Stimulated activated CD8-positive, alpha-beta memory T cell treated with anti-CD3 and anti-CD28 coated beads, Interleukin-15, amount 100 ng/mL, for 1 hour (primary cell): Measurements from ENCODE around the gene SERPINA5.

Source experiments
- DNase-seq: peaks from one replicate; pipeline ENCODE4 v3.0.0-alpha.2; 2020; ENCODE audit warnings: low read depth

Gene SERPINA5

DNA sequence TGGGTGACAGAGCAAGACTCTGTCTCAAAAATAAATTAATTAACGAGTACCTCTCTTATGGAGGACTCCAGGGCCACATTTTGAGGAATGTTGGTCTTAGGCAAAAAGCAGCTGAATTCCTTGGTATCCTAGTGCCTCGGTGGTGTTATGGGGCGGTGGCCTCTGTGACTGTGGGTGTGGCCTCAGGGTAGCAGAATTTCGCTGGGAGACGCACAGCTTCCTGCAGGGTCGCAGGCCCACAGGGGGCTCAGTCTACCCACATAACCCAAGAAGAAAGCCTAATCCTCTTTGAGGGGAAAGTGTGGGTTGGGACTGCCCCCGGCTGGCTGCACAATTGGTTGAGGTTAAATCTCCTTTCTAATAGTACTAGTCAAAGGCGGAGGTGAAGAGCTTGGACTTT lies 31.2 kb upstream of the SERPINA5 start:
- no peak for DNase-seq

DNA sequence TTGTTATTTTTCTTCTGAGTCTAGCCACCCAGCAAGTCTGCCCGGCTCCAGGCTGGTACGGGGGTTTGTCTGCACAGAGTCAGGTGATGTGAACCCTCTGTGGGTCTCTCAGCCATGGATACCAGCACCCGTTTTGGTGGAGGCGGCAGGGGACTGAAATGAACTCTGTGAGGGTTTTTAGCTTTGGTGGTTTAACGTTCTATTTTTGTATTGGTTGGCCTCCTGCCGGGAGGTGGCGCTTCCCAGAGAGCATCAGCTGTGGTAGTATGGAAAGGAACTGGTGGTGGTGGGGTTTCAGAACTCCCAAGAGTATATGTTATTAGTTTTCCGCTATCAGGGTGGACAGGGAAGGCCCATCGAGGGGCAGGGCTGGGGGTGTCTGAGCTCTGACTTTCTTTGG lies 25.2 kb upstream of the SERPINA5 start:
- no peak for DNase-seq

DNA sequence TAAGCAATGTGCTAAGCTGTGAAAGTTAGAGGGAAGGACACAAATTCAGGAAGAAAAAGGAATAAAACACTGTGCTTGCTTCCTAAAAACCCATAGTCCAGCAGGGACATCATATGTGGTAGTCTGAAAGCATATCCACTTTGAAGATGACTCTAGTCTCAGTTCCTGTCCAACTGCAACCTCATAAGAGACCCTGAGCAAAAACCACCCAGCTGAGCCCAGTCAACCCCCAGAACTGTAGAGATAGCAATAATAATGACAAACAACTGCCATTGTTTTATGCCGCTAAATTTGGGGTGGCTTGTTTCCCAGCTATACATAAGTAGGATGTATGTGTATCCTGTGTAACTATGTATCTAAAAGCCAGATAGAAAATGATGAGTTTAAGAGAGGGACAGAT lies 23.9 kb upstream of the SERPINA5 start:
- DNase-seq: no peak

DNA sequence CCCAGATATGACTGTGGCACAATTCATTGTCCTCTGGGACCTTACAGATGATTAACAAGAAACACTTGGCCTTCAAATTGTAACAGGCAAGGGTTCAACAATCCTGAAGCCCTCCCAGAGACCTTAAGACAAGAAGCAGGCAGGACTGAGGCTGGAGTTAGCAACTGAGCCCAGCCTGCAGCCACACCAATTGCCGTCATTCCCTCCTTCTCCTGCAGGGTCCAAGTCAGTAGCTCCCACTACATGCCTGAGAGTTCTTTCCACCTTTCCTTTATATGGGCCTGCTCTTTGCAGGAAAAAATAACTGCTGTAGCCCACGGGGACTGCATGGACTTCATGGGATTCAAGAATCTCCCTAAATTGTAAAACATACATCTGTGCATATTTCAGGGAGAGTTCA lies 22.4 kb upstream of the SERPINA5 start:
- no peak for DNase-seq

DNA sequence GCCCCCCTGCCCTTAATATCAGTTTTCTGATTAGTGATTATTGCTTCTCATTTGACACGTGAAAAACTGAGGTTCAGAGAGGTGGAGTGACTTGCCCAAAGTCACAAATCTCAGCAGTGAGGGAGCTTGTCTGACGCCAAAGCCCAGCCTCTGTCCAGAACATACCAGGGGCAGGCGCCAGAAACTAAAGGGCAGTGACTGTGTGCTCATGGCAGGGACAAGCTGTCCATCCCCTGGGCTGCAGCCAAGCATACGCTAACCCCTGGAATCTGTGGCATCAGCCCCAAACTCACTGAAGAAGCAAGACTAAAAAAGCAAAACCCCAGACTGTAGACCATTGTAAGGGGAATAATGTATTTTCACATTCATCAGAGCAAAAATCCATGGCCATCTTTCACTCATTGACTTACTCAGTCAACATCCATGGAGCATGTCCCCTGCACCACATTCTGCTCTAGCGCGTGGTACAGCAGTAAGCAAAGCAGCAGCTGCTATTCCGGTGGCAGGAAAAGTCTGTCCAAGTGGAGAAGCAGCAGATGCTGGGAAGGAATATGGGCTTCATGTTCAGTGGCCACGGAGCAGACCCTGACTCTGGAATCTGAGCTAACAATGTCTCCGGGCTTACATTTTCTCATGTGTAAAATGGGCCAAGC lies 21.5 kb upstream of the SERPINA5 start:
- no peak for DNase-seq

DNA sequence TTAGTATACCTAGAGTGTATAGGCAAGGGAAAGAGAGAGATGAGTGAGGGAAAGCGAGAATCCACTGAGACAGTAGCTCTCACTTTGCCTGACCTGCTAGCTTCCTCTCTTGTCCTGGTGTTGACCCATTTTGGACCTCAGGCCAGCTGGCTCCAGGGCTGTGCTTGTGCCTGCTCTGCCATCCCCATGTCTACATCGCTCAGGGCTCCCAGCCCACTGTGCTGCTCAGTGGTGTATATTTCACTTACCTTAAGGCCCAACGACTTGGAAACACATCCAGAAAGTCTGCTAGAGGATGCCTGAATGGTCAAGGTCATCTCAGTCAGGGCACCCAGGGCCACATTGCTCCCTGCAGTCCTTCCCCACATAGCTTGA lies 20.9 kb upstream of the SERPINA5 start:
- no peak for DNase-seq

DNA sequence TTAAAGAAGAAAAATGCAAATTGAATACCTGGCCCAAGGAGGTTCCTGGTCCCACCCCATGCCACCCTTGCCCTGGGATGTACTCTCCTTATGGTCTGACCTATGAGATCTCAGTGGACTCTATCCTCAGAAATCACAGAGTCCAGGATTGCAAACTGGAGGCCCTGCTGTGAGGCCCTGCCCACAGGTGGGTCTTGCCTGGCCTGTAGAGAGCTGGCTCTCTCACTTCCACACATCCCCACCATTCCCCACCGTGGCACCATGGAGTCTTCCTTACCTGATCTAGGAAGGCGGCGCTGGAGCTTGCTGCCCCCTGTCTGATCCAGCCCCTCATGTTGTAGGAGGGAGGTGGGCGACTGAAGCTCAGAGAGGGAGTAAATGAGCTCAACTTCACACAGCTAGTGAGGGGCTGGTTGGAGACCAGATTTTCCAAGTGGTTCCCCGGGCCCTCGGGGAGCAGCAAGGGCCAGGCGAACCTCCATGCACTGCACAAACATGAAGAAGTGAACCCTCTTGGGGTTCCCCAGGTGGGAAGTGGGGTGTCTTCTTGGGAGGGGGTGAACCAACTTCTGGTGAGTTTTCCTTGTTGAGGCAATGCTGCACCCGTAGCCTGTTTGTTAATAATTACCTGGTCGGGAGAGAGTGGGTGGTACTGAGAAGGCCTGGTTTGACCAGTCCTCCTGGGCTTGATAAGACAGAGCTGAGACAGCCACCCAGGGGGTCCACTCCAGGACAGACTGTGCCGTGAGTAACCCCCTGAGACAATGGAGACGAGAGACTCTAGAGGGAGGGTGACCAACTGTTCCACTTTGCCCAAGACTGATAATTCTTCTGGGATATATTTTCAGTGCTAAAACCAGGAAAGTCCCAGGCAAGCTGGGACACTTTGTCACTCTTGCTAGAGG lies 20.2 kb upstream of the SERPINA5 start, which contains the start of gene SERPINA4:
Gene SERPINA4, plus strand, starts transcription at position 692 of the 905 bp plus-strand sequence. CDS start 2,041 bp downstream, outside the sequence.
- DNase-seq: no peak

DNA sequence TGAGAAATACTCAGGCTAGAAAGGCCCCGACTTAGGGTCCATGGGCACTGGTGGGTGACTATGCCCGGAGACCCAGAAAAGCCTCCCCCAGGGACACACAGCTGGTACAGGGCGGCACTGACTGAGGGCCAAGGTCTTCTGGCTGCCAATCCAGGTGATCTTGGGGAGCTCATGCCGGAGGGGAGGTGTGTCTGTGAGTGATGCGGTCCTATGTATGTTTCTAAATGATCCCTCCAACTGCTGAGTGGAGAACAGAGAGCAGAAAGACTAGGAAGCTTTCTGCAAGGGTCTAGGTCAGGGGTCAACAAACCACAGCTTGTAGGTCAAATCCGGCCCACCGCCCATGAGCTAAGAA lies 19.6 kb upstream of the SERPINA5 start:
- no peak for DNase-seq

DNA sequence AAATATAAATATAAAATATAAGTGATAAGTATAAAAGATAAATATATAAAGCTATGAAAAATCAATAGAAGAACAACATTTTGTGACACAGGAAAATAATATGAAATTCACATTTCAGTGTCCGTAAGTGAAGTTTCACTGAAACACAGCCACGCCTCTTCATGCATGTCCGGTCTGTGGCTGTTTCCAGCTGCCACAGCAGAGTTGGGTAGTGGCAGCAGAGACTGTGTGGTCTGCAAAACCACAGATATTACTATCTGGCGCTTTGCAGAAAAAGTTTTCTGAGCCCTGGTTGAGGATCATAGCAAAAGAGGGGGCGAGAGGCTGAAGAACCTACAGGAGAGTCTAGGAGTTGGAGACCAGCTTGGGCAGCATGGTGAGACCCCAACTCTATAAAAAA lies 19.2 kb upstream of the SERPINA5 start:
- no peak for DNase-seq

DNA sequence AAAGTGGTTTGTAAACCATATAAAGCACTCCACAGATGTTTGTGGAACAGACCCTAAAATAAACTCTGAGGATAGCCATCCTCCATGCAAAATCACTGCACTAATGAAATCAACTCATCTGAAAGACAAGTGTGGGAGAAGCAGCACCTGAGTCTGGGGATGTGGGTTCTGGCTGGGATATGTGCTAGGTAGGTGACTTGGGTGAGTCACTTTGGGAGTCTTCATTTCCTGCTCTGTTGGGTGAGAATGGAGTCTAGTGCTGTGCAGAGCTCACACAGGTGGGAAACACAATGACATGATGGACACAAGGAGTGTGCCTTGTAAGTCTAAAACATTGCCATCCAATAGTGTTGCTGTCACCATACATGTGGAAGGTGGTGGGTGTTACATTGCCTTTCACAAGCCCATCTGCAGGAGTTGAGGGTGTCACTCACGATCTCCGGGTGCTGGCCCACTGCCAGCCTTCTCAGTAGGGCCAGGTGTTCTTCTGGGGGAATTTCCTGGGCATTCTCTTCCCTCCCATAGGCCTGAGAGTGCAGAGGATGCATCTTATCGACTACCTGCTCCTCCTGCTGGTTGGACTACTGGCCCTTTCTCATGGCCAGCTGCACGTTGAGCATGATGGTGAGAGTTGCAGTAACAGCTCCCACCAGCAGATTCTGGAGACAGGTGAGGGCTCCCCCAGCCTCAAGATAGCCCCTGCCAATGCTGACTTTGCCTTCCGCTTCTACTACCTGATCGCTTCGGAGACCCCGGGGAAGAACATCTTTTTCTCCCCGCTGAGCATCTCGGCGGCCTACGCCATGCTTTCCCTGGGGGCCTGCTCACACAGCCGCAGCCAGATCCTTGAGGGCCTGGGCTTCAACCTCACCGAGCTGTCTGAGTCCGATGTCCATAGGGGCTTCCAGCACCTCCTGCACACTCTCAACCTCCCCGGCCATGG lies 18.0 kb upstream of the SERPINA5 start:
- no peak for DNase-seq

DNA sequence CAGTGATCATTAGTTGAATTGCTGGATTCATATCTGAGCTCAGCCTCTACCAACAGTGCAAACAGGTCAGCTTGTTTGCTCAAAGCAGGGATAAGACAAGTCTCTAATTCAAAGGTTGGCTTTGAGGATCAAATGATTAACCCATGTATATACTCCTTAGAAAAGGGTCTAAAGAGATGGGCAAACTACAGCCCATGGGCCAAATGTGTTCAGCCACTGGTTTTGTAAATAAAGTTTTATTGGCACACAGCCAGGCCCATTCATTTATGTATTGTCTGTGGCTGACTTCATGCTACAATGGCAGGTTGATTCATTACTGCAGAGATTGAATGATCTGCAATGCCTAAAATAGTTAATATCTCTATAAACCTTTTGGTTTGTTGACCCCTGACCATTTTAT lies 16.8 kb upstream of the SERPINA5 start:
- no peak for DNase-seq

DNA sequence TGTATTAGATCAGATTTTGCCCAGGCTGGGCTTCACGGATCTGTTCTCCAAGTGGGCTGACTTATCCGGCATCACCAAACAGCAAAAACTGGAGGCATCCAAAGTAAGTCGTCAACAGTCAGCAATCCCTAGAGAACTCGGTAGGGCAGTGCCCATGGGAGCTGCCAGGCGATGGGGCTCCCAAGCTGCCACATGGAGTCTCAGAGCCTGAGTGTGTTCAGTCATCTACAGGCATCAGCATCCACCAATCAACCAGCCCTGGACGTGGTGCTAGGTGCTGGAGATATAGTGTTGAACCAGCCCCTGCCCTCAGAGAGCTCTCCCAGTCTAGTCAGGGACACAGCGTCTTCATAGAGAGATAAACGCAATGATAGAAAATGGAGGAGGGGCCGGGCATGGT lies 13.0 kb upstream of the SERPINA5 start:
- DNase-seq: no peak

DNA sequence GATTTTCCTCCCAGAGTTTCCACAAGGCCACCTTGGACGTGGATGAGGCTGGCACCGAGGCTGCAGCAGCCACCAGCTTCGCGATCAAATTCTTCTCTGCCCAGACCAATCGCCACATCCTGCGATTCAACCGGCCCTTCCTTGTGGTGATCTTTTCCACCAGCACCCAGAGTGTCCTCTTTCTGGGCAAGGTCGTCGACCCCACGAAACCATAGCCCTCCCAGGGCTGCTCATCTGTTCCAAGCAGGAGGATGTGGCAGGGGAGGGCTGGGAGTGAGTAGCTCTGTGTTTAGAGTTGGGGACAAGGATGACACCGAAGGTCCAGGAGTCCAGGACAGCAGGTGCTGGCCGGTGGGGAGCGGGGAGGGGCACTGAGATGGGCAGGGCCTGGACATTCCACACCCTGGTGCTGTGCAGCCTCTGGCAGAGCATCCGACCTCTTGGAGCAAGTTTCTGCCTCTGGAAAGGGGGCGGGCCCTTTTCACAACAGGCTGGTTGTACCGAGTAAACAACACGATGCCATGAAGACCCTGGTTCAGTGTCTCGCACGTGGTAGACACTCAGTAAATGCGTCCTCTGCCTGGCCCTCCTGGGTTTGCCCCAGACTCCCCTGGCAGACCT lies 11.7 kb upstream of the SERPINA5 start:
- no peak for DNase-seq

DNA sequence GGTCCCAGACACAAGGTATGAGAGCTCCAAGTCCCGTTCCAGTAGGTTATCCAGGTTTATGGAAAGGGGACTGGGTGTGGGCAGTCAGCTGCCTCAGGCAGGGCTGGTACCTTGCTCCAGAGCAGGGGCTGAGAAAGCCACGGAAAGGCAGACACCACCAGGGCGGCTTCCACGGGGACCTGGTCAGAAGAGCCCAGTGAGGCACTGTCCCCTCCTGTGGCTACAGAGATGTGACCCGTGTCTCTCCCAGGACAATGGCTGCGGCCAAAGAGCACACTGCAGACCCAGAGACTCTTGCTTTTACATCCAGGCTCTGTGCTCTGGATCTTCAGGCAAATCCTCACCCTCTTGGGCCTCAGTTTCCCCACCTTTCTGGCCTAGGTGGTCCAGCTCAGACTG lies 11.2 kb upstream of the SERPINA5 start:
- DNase-seq: no peak

DNA sequence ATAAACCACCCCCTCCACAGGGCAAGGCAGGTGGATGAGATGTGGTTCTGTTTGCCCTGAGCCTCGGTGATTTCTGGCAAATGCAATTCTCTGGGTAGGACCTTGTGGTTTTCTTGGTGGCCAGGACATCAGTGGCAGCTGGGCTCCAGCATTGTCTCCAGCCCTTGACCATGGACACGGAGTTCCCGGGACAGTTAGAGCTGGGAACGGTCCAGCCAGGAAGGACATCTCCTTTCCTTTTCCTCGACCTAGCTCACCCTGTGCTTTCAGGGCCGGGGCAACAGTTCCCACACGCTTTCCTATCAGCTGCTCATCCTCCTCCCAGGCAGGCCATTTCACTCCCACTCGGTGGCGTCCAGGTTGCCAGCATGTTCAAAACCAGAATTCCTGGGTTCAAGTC lies 10.8 kb upstream of the SERPINA5 start:
- DNase-seq: no peak

DNA sequence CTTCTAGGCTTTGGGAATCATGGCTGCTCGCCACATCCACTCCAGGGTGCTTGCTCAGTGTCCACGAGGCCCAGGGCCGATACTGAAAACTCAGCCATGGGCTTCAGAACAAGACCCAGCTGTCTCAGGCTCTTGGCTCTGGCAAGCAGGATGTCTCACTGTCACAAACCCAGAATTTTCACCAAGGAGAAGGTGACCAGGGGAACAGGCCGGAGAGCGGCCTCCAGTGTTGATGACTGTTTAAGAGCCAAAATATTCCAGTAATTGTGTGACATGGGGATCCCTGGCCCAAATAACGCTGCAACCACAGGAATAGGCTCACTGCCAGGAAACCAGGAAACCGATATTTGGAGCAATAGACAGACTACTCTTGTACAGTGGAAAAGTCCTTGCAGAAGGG lies 9.8 kb upstream of the SERPINA5 start:
- no peak for DNase-seq

DNA sequence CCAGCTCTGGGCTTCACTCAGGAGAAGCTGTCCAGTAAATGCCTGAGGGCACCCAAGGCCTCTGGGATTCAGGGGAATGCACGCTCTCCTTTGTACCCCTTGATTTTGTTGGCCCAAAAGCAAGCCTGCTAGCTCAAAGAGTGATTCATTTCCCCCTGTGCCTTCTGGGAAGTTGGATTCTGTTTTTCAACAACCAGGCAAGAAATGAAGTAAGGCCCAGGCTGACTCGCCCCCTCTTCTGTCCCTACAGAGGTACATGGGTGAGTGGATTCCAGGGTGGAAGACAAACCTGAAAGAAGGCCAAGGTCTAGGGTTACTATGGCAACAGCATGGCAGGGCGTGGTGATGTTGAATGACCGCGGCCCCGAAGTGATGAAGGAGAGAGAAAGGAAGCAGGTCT lies 9.3 kb upstream of the SERPINA5 start:
- no peak for DNase-seq

DNA sequence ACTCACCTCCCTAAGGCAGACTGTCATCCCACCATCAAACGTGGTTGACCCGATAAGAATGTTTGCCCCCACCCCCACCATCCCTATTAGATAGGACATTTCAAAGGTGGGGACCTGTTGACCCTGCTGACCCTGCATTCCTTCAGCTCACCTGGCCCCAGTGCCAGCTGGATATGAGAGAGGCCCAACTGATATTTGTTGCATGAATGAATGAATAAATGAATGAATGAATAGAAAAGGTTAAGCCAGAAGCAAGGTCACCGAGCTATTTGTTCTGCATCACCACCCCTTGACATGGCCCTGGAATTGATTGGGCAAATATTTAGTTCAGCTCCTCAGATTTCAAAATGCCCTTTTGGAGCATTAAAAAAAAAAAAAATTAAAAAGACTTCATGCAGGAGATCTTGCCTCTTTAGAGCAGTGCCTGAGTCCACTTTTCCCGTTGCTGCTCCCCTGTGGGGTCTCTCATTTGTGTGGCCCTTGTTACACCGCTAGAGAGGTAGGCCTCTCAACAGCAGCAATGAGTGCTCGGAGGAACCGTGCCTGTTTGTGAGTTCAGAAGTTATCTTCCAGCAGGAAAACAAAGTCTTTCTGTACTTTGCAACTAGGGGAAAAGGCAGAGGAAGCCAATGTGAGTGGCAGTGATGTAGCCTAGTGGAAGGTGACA lies 8.5 kb upstream of the SERPINA5 start:
- no peak for DNase-seq

DNA sequence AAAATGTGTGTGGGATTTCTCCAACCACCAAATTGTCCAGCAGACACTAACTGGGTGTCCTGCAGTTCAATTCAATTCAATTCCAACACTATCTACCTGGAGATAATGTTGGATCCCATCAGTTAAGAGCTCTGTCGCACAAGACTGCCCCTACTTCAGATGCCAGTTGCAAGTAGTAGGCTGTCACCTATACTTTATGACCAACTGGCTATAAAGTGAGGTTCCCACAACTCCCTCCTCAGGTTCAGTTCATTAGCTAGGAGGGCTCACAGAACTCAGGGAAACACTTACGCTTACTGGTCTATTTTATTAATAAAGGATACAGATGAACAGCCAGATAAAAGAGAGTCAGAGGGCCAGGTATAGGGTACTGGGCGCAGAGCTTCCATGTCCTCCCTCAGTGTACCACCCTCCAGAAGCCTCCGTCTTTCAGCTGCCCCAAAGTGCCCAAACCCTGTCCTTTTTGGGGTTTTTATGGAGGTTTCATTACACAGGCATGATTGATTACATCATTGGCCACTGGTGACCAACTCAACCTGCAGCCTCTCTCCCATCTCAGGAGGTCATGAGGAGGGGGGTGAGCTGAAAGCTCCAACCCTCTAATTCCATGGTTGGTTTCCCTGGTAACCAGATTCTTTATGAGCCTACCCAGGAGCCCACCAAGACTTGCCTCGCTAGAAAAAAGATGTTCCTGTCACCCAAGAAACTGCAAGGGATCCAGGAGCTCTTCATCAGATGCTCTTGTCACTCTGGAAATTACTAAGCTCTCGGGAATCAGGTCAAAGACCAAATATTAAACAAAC lies 7.5 kb upstream of the SERPINA5 start:
- DNase-seq: no peak

DNA sequence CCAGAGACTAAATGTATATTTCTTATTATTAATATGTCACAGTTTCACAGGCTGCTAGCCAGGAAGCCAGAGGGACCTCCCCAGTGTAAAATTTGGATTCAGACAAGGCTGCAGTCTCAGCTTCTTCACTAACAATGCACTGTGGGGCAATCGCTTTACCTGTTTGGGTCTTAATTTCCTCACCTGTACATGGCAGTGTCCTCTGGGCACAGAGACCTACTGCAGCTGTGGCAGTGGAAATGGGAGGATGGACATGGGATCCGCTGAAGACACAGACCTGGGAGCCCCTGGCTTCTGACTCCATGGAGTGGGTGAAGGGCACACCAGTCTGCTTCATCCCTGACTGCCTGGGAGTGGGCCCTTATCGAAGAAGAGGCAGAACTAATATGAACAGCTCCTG lies 6.9 kb upstream of the SERPINA5 start:
- no peak for DNase-seq
